Activated CD8-positive, alpha-beta T cell treated with anti-CD3 and anti-CD28 coated beads, Interleukin-2, amount 10 ng/mL, durations not matched to agents 7 days and 5 days (primary cell): ENCODE data around the gene DENND1A. TPM values are rescaled to one million over a fixed set of nuclear protein-coding genes. Genes with fewer than 3 reads are reported as not detected.

Experiments used
- ATAC-seq: fragments of 150-1000 bp; cut with Tn5 transposase; one replicate; pipeline ENCODE4 v1.10.0; 2021; ENCODE audit warnings: moderate library complexity
- CTCF ChIA-PET: fragments of 350-600 bp; sonication (Branson Sonifier 250); formaldehyde crosslinking; loops from one replicate; lab custom pipeline; 2021; ENCODE audit warnings: antibody characterized with exemption; lab: Charles Lee
- POLR2A ChIA-PET: fragments of 350-600 bp; sonication (Branson Sonifier 250); formaldehyde crosslinking; loops from one replicate; lab custom pipeline; 2021; ENCODE audit warnings: antibody characterized with exemption; lab: Charles Lee
- DNase-seq: peaks from one replicate; pipeline ENCODE4 v3.0.0-alpha.2; 2020
- H3K27ac Mint-ChIP-seq: one replicate; pipeline ENCODE4 v1.8.0; 2021; ENCODE audit warnings: mild to moderate bottlenecking, mixed read lengths
- H3K27me3 Mint-ChIP-seq: one replicate; pipeline ENCODE4 v1.8.0; 2021; ENCODE audit warnings: low read depth, mixed read lengths
- H3K36me3 Mint-ChIP-seq: one replicate; pipeline ENCODE4 v1.8.0; 2021; ENCODE audit warnings: low read depth, mixed read lengths
- H3K4me1 Mint-ChIP-seq: one replicate; pipeline ENCODE4 v1.8.0; 2021; ENCODE audit warnings: low read depth, mixed read lengths
- H3K4me3 Mint-ChIP-seq: one replicate; pipeline ENCODE4 v1.8.0; 2021; ENCODE audit warnings: mild to moderate bottlenecking, mixed read lengths
- H3K9me3 Mint-ChIP-seq: one replicate; pipeline ENCODE4 v1.8.0; 2022; ENCODE audit warnings: mixed read lengths; ENCODE audit not compliant: insufficient read depth
- total RNA-seq, 2 experiments: library from RNA; stranded (reverse); gene quantifications; one replicate each; pipeline ENCODE4 v1.2.3, GENCODE V29; 2021

The DENND1A gene
- total RNA-seq, 2 experiments from 2014 or later: 13.0 to 15.5 TPM

DNA sequence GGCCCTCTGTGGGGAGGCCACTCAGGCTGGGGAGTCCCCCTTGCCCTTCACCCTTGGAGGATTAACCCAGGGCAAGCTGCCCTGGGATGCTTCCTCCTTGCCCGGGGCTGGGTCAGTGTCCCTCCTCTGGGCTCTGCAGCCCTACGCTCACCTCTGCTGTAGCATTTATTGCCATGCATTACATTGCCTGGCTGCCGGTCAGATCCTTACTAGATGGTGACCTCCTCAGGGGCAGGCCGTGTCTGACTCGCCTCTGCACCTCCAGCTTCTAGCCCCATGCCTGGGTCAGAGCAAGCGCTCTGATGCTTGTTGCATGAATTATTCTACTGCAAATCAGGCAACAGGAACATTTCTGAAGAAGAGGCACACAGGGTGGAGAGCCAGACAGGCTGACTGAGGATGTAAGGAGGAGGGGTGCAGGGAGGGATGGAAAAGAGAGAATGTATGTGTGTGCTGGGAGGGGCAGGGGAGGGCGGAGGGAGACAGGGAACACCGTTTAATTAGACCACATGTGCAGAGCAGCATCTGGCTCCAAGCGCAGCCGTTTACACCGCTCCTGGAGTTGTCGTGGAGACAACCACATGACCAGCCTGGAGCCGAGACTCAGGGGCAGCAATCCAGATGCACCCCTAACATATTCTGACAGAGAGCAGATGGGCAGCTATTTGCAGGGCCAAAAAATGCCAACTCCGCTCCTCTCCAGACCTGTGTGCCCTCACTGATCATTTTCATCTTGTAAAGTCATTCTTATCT lies 456.9 kb downstream of the DENND1A start:
- Mint-ChIP-seq H3K4me3 (no peak overlapping the region), H3K27me3 (no peaks in the 10 kb centered on the region), H3K27ac (no peak overlapping the region), H3K9me3 (no peaks in the 10 kb centered on the region), H3K4me1 (no peaks in the 10 kb centered on the region), H3K36me3 (no peaks in the 10 kb centered on the region)
- ChIA-PET CTCF (interaction anchor here (0.6 kb wide), 1 partner anchor 30 kb away, joined by 3 read pairs; no protein-coding TSS in a partner anchor), POLR2A (no interaction called here)
- DNase-seq (no peak), ATAC-seq (no peak)

DNA sequence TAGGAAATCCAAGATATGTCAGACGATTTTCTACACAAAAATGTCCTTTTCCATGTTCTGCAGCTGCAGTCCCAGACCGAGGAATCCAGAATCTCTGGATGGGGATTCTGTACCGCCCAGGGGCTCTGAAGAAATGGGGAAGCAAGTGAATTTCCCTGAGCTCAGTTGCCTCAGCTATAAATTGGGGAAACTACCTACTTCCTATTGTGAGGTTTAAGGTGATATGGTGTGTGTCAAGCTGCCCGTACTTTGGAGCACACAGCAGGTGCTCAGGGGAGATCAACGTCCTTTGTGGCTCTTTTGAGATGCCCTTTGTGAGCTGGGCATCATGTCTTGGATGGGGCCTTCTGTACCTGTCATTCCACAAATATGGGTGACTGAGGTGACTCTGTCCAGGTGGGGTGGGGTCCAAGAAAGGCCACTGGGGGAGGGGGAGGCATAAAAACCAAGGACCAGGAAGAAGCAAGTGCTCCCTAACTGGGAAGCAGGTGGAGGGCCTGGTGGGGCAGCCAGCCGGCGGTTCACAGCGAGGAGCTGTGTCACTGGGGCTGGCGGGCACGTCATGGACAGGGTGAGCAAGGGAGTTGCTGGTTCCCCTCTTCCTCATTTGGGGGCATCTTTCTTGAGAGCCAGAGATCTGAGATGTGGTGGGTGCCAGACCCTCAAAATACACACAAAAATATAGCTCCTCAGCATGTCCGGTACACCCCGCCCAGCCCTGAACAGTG lies 457.9 kb downstream of the DENND1A start:
- no peak for DNase-seq
- CTCF ChIA-PET: no interaction called here
- Mint-ChIP-seq H3K4me1 (no peaks in the 10 kb centered on the region), H3K27me3 (no peaks in the 10 kb centered on the region), H3K36me3 (no peaks in the 10 kb centered on the region), H3K27ac (no peak overlapping the region), H3K9me3 (no peaks in the 10 kb centered on the region), H3K4me3 (no peak overlapping the region)
- no peak for ATAC-seq
- POLR2A ChIA-PET: interaction anchor here (1.1 kb wide), 1 partner anchor 9 kb away, joined by 3 read pairs; no protein-coding TSS in a partner anchor

GRCh38 chr9:123470991-123471770 lies 458.7 kb downstream of the DENND1A start:
- no peaks in the 10 kb centered on the region for H3K36me3 Mint-ChIP-seq
- ATAC-seq (no peak), DNase-seq (no peak)
- H3K27me3 Mint-ChIP-seq: no peaks in the 10 kb centered on the region
- no peaks in the 10 kb centered on the region for H3K9me3 Mint-ChIP-seq
- no peak overlapping the region for H3K27ac Mint-ChIP-seq
- CTCF ChIA-PET: no interaction called here
- no peak overlapping the region for H3K4me3 Mint-ChIP-seq
- H3K4me1 Mint-ChIP-seq: no peaks in the 10 kb centered on the region
- POLR2A ChIA-PET: interaction anchor here (1.1 kb wide), 1 partner anchor 10 kb away, joined by 3 read pairs; no protein-coding TSS in a partner anchor

GRCh38 chr9:123470121-123470782 lies 459.7 kb downstream of the DENND1A start:
- POLR2A ChIA-PET: no interaction called here
- Mint-ChIP-seq H3K9me3 (no peaks in the 10 kb centered on the region), H3K27ac (no peak overlapping the region), H3K27me3 (no peaks in the 10 kb centered on the region), H3K4me3 (no peak overlapping the region), H3K4me1 (no peaks in the 10 kb centered on the region), H3K36me3 (no peaks in the 10 kb centered on the region)
- CTCF ChIA-PET: no interaction called here
- DNase-seq (no peak), ATAC-seq (no peak)

DNA sequence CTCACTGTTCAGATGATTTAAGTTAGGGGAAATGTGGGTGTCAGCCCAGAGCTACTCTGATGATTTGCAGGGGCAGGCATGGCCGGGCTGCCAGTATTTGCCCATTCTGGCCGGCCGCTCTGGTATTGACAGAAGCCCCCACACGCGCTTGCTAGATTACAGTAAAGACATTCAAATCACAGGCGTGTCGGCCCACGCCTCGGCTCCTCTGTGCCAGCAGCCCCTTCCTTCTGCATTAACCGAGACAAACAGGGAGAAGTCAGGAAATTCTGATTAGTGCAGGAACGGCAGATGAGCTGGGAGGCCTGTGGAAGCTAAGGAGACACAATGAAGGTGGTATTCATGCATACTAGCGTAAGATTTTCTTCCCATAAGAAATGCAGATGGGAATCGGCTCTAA lies 460.6 kb downstream of the DENND1A start:
- ATAC-seq (no peak), DNase-seq (no peak)
- Mint-ChIP-seq H3K9me3 (no peaks in the 10 kb centered on the region), H3K36me3 (no peaks in the 10 kb centered on the region), H3K27me3 (no peaks in the 10 kb centered on the region), H3K27ac (no peak overlapping the region), H3K4me1 (no peaks in the 10 kb centered on the region), H3K4me3 (no peak overlapping the region)
- ChIA-PET POLR2A (no interaction called here), CTCF (no interaction called here)

DNA sequence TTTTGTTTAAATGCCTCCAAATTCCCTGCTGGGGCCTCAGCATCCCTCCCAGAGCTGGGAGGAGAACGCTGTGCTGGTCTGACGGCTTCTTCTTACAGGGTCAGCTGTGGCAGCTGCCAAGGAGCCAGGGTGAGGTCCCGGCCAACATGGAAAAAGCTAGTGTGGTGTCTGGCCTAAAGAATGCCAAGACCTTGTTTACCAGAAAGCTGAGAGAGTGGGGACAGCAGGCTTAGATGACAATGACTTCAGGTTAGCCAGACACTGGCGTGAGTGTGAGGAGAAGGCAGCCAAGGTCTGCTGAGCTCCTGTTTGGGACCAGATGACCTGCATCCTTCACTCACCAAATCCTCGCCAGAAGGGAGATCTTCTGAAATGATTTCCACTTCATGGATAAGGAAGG lies 461.4 kb downstream of the DENND1A start:
- CTCF ChIA-PET: no interaction called here
- no peaks in the 10 kb centered on the region for H3K4me1 Mint-ChIP-seq
- no peak overlapping the region for H3K27ac Mint-ChIP-seq
- DNase-seq (no peak), ATAC-seq (no peak)
- H3K27me3 Mint-ChIP-seq: no peaks in the 10 kb centered on the region
- POLR2A ChIA-PET: interaction anchor here (0.6 kb wide), 1 partner anchor 494 kb away, joined by 3 read pairs; no protein-coding TSS in a partner anchor
- no peaks in the 10 kb centered on the region for H3K9me3 Mint-ChIP-seq
- no peaks in the 10 kb centered on the region for H3K36me3 Mint-ChIP-seq
- no peak overlapping the region for H3K4me3 Mint-ChIP-seq

- Mint-ChIP-seq H3K4me1 (no peaks in the 10 kb centered on the region), H3K36me3 (no peaks in the 10 kb centered on the region), H3K9me3 (no peaks in the 10 kb centered on the region), H3K27me3 (no peaks in the 10 kb centered on the region), H3K4me3 (no peak overlapping the region), H3K27ac (no peak overlapping the region)
- ChIA-PET CTCF (no interaction called here), POLR2A (no interaction called here)
- no peak for ATAC-seq
- DNase-seq: no peak
These were observed 464.6 kb downstream of the DENND1A start for GRCh38 chr9:123465304-123465703.

DNA sequence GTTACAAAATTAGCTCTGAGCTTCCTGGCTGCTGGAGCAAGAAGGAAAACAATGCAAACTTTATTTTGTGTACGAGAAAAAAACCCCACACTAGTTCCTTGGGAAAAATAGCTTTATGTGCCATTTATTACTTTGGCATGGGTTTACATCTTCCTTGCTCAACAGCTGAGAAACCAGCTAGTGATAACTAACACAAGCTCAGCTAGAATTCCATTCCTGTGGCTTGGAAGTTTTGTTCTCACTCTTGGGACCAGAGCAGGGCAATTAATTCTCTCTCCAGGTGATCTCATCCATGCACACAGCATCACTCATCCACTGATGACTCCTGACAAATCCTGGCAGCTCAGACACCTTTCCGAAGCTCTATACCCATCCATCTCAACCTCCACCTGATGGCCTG lies 469.8 kb downstream of the DENND1A start:
- Mint-ChIP-seq H3K4me3 (no peak overlapping the region), H3K27me3 (no peaks in the 10 kb centered on the region), H3K4me1 (no peaks in the 10 kb centered on the region), H3K9me3 (no peaks in the 10 kb centered on the region), H3K36me3 (no peaks in the 10 kb centered on the region), H3K27ac (no peak overlapping the region)
- ChIA-PET CTCF (interaction anchor here (0.7 to 1.0 kb wide), 2 partner anchors 16 to 667 kb away, joined by 3 read pairs; no protein-coding TSS in a partner anchor), POLR2A (no interaction called here)
- no peak for DNase-seq
- ATAC-seq: no peak

- ChIA-PET POLR2A (no interaction called here), CTCF (no interaction called here)
These were observed 472.3 kb downstream of the DENND1A start for GRCh38 chr9:123457583-123457982.

DNA sequence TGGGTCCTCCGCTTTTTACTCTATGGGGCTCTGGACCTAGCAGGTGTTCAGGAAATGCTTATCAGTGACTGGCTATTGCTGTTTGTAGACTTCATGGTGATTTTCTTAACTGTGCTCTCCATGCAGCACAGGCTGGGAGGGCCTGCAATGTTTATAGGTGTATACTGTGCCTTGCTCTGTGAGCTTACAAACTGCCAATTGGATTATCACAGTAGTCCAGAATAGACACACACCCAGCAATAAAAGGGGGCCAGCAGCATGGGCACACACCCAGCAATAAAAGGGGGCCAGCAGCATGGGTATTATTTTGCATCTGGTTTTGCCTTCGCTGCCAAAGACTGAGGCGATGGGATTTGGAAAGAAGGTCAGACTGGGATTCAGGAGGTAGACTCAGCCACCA lies 473.9 kb downstream of the DENND1A start:
- POLR2A ChIA-PET: no interaction called here
- ATAC-seq (no peak), DNase-seq (no peak)
- no peaks in the 10 kb centered on the region for H3K4me1 Mint-ChIP-seq
- no peak overlapping the region for H3K4me3 Mint-ChIP-seq
- no peaks in the 10 kb centered on the region for H3K36me3 Mint-ChIP-seq
- CTCF ChIA-PET: no interaction called here
- H3K27ac Mint-ChIP-seq: no peak overlapping the region
- no peaks in the 10 kb centered on the region for H3K27me3 Mint-ChIP-seq
- H3K9me3 Mint-ChIP-seq: no peaks in the 10 kb centered on the region

More at GRCh38 chr9:123457583-123457982, 472.3 kb downstream of the DENND1A start:
- no peak for DNase-seq
- H3K36me3 Mint-ChIP-seq: no peaks in the 10 kb centered on the region
- no peaks in the 10 kb centered on the region for H3K4me1 Mint-ChIP-seq
- no peaks in the 10 kb centered on the region for H3K27me3 Mint-ChIP-seq
- no peak for ATAC-seq
- H3K27ac Mint-ChIP-seq: no peak overlapping the region
- no peak overlapping the region for H3K4me3 Mint-ChIP-seq
- H3K9me3 Mint-ChIP-seq: no peaks in the 10 kb centered on the region

DNA sequence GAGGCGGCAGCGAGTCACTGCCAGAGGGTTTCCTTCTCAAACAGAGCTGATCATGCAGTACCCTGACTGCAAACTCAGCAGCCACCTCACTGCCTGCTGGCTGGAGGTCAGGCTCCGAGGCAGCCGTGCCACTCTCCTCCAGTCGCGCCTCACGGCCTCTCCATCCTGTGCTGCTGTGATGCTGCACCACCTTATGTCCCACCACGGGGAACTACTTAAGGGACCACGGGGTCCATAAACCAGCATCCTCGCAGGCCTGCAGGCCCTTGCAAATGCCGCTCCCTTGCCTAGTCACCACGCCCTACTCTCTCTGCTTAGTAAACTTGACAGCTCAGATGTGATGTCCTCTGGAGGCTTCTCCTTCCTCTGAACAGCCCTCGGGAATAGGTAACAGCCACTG lies 474.7 kb downstream of the DENND1A start:
- ChIA-PET POLR2A (no interaction called here), CTCF (no interaction called here)
- Mint-ChIP-seq H3K36me3 (no peaks in the 10 kb centered on the region), H3K4me3 (no peak overlapping the region), H3K27ac (no peak overlapping the region), H3K4me1 (no peaks in the 10 kb centered on the region), H3K9me3 (no peaks in the 10 kb centered on the region), H3K27me3 (no peaks in the 10 kb centered on the region)
- no peak for DNase-seq
- no peak for ATAC-seq
